GM18520 (cell line): ENCODE data around the gene DAAM1.

ENCODE experiments used
- ATAC-seq: cut with Tn5 transposase; IDR thresholded peaks from one replicate; pipeline ENCODE4 v1.9.1; 2021; ENCODE audit not compliant: unreplicated experiment

The DAAM1 gene

DNA sequence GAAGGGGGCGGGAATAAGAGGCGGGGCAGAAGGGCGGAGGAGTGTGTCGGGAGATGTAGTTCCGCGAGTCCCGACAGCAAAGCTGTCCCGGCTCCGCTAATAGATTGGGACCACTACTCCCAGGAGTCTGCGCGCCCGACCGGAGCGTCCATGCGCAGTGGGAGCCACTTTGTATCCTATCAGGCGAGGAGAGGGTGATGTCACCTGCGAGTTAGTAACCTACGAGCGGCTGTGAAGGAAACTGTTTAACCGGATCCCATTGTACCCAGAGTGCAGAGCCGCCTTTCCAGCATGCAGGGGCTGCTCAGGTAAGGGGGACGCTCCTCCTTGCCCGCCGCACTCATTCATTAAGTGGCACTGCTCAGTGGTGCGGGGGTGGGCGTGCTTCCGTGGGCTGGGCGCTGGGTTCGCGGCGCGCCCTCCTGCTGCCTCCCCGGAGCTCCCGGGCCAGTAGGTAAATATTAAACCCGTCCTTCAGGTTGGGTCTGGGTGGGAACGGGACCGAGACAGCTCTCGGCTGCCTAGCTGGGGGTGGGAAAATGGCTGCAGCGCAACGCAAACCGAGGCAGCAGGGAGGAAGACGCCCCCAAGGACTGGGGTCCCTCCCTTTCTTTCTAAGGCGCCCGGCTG is at the start of gene DAAM1:
Gene DAAM1, plus strand, starts transcription at position 207 of the 630 bp plus-strand sequence. CDS start 74,811 bp downstream, outside the sequence.
- ATAC-seq: peak; percentile 93

DNA sequence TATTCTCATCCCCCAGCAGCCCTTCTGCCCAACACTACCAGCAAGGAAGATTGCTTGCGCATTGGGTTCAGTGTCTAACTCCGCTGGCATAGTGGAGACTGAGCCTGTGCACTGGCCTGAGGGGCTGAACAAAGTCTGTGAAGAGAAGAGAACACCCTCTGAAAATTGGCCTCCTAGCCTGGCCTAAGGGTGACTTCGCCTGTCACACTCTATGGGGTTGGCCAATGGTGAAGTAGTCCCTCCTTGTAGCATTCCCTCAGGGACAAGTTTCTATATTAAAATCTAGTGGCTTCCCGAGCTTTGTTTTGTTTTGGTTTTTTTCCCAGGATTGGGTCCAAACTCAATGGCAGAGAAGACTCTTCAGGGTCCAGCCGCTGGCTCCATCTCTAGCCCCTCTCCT is 49.1 kb upstream of the DAAM1 start:
- no peak for ATAC-seq

DNA sequence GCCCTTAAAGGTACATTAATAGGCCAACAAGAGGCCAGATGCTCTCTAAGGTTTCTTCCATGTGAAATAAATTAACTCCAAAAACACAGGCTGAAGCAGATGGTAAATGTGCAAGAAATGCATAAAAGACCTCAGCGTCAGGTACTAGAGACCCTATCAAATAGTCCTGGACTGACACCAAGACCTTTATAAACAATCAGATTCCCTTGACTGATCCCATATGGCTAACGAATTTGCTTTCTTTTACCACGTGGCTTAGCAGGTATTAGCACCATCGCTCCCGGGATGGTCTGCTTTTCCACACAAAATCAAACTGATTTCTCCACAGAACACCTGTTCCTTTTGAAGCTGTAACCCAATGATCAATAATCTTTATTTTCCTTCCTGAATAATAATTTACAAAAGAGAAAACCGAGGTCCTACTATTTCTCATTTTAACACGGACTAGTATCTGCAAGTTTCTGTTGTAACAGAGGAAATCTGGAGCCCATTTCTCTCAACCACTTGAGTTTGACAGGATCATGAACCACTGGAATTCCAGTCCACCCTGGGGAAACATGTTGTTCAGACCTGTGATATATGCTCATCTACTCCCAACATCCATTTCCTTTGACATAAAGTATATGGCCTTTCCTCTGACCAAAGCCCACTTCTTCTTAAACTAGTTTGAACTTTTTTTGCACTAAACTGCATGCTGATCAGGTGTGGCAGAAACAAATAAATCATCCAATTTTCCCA is 48.2 kb upstream of the DAAM1 start:
- ATAC-seq: no peak

DNA sequence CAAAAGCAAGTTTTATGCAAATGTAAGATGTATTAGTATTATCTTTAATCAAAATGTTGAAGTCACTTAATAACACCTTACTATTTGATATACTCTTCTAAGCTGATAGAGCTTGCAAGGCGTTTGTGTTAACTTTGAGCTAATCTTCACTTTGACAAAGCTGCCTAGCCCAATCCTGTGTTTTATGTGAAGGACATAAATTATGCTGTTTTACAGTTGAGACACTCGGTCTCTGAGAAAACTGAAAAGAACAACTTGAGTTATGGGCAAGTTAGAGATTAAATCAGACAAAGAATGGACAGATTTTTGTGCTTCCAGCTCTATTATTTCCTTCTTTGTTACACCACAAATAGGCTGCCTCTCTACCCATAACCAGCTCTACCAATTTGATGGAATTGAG is 42.0 kb upstream of the DAAM1 start:
- no peak for ATAC-seq

DNA sequence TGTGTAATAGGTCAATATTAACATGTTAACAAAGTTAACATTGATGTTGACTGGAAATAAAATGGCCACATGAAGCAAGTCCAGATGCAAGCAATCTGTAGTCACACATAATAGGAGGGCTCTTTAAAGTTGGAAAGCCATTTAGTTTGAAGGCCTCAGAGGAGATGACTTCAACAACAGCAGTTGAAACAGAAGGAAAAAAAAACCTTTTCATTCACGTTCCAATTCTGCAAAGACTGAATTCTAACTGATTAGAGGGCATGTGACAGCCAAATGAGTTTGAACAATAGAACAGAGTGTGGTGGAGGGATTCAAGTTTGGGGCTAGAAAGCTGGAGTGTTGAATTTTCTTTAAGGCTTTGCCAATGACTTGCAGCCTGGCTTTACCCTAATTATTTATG is 41.5 kb upstream of the DAAM1 start:
- no peak for ATAC-seq

DNA sequence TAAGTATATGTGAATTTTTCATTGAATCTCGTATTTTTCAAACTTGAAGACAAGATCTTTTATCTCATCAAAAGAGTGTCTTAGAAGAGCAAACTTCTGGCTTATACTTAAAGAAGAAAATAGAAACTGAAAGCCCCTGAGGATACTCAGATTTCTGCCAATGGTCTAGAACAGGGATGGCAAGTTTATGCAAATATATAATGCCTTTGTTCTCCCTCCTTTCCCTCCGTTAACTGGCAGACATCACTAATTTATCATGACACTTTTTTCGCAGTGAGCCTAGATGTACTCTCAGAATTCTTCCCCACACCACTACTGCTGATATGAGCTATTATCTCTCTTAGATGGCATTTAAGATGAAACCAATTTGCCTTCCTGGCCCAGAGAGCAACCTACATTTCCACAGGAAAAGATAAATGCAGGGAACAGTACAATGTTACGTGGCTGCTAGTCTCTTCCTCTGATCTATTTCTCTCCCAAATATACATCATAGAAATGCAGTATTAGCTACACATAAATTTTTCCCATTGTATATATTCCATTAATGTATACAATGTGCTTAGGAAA is 40.0 kb upstream of the DAAM1 start:
- ATAC-seq: no peak

DNA sequence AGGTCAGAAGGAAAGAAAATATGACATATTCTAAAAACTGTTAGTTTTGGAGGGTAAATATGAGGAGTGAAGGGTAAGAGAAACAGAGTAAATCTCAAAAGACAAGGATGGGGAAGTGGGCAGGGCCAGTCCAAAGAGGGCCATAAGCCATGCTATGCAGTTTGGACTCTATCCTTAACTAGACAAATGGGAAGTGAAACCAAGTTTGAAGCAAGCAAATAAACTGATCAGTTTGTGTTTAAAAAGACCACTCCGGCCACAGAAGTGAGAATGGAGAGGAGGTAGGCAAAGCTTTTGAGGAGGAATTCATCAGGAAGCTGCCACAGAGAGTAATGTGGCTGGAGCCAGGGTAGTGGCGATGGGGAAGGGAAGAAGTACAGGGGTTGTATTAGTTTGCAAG is 37.5 kb upstream of the DAAM1 start:
- ATAC-seq: no peak

DNA sequence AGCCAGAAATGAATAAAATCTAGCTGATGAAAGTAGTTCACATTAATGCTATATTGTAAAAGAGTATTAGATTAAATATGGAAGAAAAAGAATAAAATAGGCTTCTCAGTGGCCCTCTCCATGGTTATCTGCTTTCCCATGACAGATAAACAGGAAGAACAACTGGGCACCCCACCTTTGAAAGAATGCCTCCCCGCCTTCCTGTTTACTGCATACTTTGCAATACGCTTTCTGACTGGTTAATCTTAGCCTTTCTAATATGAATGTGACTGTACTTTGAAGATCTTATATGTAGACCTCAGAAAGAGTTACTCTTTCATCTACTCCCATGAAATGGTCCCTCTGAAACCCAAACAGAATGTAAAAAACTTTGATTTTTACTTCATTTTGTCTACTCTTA is 34.1 kb upstream of the DAAM1 start:
- no peak for ATAC-seq

DNA sequence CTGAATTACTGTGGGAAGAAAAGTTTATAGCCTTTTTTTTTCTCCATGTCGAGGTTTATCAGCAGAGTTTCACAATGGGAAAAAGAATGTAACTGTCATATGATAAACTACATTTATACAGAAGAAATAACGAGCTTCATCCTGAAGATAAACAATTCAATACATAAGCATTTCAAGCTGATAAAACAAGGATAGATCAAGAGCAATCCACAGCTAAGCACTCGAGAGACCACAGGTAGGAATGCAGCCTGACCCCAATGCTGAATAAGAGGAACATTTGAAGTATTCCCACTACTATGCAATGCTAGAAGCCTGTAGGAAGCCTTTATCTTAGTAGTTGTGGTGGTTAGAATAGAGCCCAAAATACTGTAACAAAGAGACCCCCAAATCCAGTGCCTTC is 32.6 kb upstream of the DAAM1 start:
- no peak for ATAC-seq

DNA sequence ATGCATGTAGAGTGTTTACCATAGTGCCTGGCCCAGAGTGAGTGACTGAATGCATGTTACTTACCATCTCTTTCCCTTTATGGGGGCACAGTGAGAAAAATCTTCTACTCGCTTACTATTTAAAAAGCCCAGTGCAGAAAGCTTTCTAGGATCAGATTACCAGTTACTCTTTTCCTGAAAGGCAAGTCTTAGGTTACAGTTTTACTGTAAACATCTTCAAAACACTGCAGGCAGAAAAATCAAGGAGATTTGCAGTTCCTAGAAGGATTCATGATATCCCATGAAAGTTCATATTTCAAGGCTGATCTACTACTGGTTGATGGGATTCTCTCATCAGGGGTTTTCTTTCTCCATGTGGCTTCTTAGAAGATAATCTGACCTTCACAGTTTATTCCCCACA is 29.3 kb upstream of the DAAM1 start:
- ATAC-seq: no peak

DNA sequence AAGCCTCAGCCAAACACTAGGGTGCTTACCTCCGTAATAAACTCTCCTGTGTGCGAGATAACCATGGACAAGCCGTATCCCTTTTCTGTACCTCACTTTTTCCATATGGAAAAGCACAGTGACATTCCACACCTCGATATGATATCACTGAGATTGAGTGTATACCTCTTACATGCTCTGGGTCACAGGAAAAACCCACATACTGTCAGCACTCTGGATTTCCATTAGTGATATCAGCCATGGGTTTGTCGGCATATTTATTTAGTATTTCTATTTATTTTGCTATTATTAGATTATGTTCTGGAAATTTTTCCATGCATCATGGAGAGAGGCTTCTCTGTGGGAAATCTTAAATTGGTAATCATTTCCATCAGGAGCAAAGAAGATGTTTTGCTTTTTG is 28.0 kb upstream of the DAAM1 start:
- ATAC-seq: no peak

DNA sequence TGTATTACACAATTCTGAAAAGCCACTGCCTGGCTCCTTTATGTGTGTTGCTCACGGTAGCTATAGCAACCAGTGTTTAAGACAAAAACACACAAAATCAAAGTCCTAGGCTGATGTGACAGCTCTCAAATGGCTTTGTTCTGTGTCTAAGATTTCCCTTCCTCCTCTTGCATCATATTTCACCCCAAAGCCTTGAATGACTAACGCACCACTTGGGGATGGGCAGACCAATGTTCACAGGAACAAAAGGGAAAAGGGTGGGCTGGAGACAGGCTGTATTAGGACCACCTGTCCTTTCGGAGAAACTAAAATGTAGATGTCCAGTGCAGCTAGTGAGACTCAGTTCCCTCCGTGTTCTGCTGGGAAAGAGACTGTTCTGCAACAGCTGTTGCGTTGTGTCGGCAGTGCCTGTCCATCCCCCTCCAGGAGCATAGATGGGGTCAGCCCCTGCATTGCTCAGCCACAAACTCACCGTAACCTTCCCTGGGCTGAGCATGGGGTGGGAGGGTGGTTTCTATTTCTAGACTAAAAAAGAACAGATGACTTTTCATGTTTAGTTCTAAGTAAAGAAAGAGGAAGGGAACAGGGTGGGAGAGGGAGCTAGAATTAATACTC is 26.8 kb upstream of the DAAM1 start:
- ATAC-seq: no peak

DNA sequence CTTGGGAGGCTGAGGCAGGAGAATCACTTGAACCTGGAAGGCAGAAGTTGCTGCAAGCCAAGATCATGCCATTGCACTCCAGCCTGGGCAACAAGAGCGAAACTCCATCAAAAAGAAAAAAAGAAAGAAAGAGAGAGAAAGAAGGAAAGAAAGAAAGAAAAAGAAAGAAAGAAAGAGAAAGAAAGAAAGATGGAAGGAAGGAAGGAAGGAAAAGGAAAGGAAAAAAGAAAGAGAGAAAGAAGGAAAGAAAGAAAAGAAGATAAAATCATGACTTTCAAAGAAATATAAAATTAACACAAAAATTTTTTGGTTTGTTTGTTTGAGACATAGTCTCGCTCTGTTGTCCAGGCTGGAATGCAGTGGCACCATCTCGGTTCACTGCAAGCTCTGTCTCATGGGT is 22.2 kb upstream of the DAAM1 start:
- no peak for ATAC-seq

DNA sequence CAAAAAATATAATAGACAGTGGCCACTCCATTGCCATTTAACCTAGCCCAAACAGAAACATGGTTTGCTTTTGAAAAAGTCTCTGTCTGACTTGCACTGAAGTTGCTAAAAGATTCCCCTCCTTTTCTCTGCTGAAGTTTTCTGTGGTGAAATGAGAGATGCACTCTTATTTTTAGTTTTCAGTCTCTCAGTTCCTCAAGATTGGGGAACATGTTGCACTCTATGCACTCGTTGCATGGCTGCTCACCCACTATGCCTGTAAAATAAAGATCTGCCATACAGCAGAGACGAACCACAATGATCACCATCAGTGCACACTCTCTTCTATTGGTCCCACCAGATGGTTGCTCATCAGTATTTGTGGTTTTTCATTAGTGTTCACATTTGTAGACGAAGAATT is 13.1 kb upstream of the DAAM1 start:
- peak; percentile 91 for ATAC-seq

DNA sequence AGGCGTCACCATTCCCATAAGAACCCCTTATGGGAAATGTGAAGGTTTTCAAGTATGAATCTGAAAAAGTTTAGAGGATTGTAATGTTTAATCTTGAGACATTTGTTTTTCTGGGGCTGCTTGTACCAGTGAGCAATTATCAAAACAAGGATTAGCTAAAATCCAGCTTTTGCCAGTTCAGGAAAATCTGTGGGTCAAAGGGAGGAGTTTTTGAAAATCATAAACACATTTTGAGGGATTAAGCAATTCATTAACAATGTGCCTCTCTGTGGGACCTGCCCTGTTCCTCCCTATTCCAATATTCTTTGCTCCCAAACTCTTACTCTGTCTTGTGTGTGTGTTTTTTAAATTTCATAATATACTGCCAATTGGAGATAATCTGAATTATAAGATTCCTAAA is 11.7 kb upstream of the DAAM1 start:
- no peak for ATAC-seq

DNA sequence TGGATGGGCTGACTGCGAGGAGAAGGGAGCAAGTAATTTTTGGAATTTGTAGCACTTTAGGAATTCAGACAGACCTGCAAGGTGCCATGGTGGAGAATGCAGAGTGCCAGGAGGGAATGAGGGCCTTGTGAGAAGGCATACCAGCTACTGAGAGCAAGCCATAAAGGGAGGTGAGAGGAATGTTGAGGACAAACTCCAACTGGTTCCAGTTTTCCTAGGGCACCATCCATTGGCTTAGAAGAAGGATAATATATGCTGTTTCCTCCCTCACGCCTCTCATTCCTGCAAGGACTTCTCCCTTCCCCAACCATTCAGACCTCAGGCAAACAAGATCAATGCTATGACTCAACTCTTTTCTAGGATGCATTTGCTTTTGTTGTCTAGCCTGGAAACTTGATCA is 11.2 kb upstream of the DAAM1 start:
- no peak for ATAC-seq

DNA sequence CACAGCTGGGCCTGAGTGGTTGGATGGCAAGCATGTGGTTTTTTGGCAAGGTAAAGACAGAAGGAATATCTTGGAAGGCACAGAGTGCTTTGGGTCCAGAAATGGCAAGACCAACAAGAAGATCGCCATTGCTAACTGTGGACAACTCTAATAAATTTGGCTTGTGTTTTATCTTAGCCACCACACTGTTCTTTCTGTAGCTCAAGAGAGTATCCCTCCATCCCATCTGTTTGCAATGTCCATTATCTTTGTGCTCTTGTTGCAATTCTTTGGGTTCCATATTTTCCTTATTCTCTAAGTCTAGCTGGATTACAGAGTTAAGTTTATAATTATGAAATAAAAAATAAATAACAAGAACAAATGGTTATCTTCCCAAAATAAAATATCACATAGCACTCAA is 6.7 kb upstream of the DAAM1 start:
- no peak for ATAC-seq

DNA sequence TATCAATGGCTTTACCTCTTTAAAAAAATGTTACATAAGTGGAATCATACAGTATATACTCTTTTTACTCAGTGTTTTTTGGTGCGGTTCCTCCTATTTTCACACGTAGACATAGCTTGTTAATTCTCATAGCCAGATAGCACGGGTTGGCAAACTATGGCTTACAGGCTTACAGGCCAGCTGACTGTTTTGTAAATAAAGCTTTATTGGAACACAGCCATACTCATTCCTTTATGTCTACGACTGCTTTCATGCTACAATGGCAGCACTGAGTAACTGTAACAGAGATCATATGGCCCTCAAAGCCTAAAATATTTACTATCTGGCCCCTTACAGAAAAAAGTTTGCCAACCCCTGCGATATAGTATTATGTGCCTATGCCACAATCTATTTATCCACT is 5.8 kb upstream of the DAAM1 start:
- no peak for ATAC-seq

DNA sequence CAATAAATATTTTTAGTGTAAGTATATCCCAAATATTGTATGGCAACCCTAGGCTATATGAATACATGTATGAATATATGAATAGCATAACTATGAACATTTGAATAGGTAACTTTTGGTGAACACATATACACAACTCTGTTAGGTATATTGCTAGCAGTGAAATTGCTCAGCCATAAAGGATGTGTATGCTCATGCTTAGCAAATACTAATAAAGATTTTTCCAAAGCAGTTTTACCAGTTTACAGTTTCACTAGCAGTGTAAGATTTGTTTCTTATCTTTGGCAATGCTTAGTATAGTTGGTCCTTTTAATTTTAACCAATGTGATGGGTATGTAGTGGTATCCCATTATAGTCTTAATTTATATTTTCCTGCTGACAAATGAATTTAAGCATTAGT is 5.3 kb upstream of the DAAM1 start:
- no peak for ATAC-seq

DNA sequence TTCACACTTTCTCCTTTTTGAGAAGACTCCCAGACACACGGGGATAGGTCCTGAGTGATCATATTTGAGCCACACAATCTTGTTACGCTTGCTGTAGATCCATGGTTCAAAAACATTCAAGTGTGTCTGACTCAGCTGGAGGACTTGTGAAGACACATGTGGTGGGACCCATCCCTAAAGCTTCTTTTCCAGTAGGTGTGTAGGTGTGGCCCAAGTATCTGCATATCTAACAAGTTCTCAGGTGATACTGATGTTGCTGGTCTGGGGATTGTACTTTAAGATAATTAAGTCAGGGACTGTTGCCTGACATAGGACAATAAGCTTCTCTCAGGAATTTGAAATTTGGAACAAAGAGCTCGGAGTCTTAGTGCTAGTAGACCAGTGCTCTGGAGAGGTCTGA is 4.1 kb upstream of the DAAM1 start:
- no peak for ATAC-seq

DNA sequence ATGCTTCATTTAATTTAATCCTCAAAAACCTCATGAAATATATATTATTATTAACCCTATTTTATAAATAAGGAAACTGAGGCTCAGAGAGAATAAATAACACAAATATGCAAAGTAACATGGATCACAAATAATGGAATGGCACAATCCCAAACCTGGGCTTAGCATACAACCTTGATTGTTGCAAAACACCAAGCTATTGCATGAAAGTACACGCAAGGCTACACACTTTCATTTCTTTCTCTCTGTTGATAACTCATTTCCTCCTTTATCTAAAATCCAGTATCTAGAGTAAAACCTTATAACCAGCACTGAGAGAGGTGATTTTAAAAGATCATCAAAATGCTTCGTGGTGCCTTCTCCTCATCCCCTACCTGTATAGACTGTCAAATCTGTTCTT is 2.8 kb upstream of the DAAM1 start:
- ATAC-seq: no peak

DNA sequence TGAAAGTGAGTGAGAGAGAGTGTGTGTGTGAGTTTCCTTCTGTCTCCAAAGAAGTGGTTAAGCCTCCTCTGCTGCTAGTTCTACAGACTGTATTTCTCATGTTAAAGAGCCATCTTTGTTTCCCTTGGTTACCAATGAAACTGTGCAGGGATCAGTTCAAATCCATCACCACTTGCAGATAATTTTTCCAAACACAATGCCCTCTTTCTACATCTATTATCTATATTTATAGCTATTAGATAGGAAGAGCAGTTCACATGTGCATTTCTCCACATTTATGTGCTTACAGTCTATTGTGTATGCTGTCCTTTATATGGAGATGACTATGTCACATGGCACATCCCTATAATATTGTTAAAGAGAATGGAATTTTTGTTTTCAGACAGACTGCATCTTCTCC is 2.2 kb upstream of the DAAM1 start:
- ATAC-seq: no peak
